ENCODE results near the gene ANKLE1.
"Not testable (repeated sequence)": the region's sequence is repeated elsewhere in the genome, so short reads cannot be mapped to it uniquely, and the experiment has no call there.

The ANKLE1 gene

DNA sequence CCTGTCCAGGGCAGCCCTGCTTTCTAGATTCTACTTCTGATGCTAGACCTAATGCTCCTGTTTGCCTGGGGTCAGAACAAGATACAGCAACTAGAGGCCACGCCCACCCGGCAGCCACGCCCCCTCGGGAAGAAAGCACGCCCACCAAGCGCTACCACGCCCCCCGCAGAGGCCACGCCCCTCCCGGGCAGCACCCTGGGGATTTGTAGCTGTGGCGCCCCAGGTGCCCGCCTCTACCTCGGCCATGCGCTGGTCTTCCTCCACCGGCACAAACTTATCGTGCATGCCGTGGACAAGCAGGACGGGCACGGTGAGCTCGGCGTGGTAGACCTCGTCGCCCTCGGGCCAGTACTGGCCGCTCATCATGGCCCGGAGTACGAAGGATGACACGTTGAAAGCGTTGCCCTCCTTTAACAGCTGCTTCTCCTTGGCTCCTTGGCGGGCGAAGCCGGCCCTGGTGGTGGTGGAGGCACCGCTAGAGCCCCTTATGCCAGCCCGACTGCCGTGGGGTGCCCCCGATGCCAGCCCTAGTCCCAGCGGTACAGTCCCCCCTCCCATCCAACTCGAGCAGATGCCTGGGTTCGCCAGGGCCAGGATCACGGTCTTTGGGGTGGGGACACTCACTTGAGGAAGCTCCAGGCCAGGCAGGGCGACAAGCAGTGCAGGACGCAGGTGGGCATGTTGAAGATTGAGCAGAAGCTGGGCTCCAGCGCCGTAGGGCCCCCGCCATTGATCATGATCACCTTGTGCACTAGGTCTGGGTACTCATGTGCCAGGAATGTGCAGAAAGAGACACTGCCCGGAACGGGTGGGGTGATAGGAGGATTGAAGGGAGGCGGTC lies 12.6 kb downstream of the ANKLE1 start:
- H3K4me3 Mint-ChIP-seq, result no peak overlapping the region
- H3K4me1 Mint-ChIP-seq, result no peaks in the 10 kb centered on the region
- no peaks in the 10 kb centered on the region for H3K27me3 Mint-ChIP-seq
- no peaks in the 10 kb centered on the region for H3K36me3 Mint-ChIP-seq
- no peak overlapping the region for H3K27ac Mint-ChIP-seq
- no peaks in the 10 kb centered on the region for H3K9me3 Mint-ChIP-seq

- H3K27me3 Mint-ChIP-seq, H3K27ac Mint-ChIP-seq, H3K9me3 Mint-ChIP-seq, H3K4me3 Mint-ChIP-seq, H3K36me3 Mint-ChIP-seq, H3K4me1 Mint-ChIP-seq: not testable (repeated sequence)
Measured at GRCh38 chr19:17295551-17295950, 13.8 kb downstream of the ANKLE1 start.

GRCh38 chr19:17296273-17296672 lies 14.6 kb downstream of the ANKLE1 start:
- no peaks in the 10 kb centered on the region for H3K4me1 Mint-ChIP-seq
- no peaks in the 10 kb centered on the region for H3K9me3 Mint-ChIP-seq
- no peaks in the 10 kb centered on the region for H3K27me3 Mint-ChIP-seq
- H3K36me3 Mint-ChIP-seq, result no peaks in the 10 kb centered on the region
- no peak overlapping the region for H3K4me3 Mint-ChIP-seq
- H3K27ac Mint-ChIP-seq, result no peak overlapping the region

DNA sequence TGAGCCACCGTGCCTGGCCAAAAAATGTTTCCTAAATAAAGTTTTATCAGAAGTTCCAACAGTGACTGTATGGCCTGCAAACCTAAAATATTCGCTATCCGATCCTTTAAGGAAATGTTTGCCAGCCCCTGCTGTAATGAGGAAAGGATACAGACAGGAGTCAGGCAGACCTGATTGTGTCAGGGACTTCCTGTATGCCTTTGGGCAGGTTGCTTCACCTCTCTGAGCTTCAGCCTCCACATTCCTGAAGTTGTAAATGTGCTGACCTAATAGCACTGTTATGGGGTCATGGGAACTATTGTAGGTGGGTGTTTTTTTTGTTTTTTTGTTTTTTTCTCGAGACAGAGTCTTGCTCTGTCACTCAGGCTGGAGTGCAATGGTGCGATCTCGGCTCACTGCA lies 15.3 kb downstream of the ANKLE1 start:
- no peak overlapping the region for H3K27ac Mint-ChIP-seq

DNA sequence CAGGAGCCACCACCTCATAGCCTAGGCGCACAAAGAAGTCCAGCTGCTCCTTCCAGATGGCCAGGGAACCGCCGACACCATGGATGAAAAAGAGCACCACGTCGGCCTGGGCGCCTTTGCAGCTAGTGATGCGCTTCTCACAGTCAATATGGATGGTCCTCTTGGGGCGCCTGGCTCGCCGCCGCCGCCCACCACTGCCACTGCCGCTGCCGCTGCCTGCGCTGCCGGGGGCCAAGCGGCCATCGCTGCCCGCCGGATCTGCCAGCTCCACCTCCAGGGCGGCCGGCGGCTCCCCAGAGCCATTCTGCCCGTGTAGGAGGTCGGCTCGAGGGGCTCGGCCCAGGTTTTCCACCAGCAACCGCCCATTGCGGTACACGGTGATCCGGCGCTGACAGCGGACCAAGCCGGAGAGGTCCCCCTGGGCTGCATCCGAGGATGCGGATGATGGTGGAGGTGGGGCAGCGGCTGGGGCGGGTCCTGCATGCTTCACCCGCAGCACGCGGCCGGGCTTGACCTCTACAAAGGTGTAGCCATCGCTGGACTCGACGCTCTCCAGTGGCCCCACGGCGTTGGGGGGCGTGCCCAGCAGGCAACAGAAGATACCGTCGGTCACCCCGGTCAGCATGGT lies 19.4 kb downstream of the ANKLE1 start:
- Mint-ChIP-seq H3K4me1 (peaks cover 29% of the 10 kb centered on the region), H3K36me3 (no peaks in the 10 kb centered on the region), H3K27ac (no peak overlapping the region), H3K27me3 (no peaks in the 10 kb centered on the region), H3K9me3 (no peaks in the 10 kb centered on the region), H3K4me3 (no peak overlapping the region)

More for the DNA sequence above, 15.3 kb downstream of the ANKLE1 start:
- no peaks in the 10 kb centered on the region for H3K36me3 Mint-ChIP-seq
- no peak overlapping the region for H3K4me3 Mint-ChIP-seq
- no peaks in the 10 kb centered on the region for H3K27me3 Mint-ChIP-seq
- peaks cover 5% of the 10 kb centered on the region for H3K4me1 Mint-ChIP-seq
- H3K9me3 Mint-ChIP-seq, result no peaks in the 10 kb centered on the region

- Mint-ChIP-seq H3K36me3 (no peaks in the 10 kb centered on the region), H3K4me3 (peak overlapping the region; percentile 78), H3K9me3 (no peaks in the 10 kb centered on the region), H3K4me1 (peaks cover 37% of the 10 kb centered on the region), H3K27me3 (no peaks in the 10 kb centered on the region), H3K27ac (peak overlapping the region; percentile 30)
Measured at GRCh38 chr19:17302391-17303166, 20.9 kb downstream of the ANKLE1 start.

DNA sequence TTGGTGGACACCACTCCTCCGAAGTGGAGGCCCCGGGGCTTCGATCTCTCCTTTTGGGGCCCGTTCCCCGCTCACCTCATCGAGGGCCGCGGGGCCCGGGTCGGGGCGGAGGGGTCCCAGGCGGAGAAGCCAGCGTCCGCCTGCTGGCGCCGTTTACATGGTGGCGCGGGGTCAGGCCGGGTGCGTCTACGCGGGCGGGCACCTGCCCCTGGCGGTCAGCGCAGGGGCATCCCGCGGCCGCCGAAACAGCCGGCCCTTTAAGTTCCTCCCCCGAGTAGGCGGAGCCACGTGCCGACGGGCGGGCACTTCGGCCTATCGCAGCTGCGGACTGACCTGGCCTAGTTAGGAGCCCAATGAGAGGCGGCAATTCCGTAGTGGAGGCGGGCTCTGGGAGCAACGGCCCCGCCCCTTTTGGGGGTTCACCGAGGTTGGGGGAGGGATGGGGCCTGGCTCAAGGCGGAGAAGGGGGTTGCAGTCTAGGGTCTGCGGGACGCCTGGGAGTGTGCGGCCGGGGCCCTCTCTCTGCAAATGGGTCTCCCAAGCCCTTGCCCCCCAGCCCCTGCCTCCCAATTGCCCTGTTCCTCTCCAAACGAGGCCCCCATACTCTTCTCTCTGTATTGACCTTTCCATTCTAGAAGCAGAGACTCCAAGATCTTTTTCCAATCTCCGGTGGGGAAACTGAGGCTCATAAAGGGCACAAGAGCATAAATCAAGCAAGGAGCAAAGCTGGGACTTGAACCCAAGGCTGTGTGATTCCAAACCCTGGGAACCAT lies 21.7 kb downstream of the ANKLE1 start, which contains the start of gene ABHD8:
Gene ABHD8, minus strand, starts transcription at position 259 of the 773 bp plus-strand sequence. CDS start 1,809 bp downstream, outside the sequence.
- H3K4me3 Mint-ChIP-seq, result peak within 1 kb of the TSS; percentile 78
- H3K36me3 Mint-ChIP-seq, result no peaks in the 10 kb centered on the region
- H3K27me3 Mint-ChIP-seq, result no peaks in the 10 kb centered on the region
- peak within 1 kb of the TSS; percentile 30 for H3K27ac Mint-ChIP-seq
- no peaks in the 10 kb centered on the region for H3K9me3 Mint-ChIP-seq
- H3K4me1 Mint-ChIP-seq, result peaks cover 43% of the 10 kb centered on the region

- no peak overlapping the region for H3K27ac Mint-ChIP-seq
- no peaks in the 10 kb centered on the region for H3K9me3 Mint-ChIP-seq
- peak overlapping the region; percentile 78 for H3K4me3 Mint-ChIP-seq
- no peaks in the 10 kb centered on the region for H3K36me3 Mint-ChIP-seq
- H3K4me1 Mint-ChIP-seq, result peaks cover 43% of the 10 kb centered on the region
- H3K27me3 Mint-ChIP-seq, result no peaks in the 10 kb centered on the region
Measured at GRCh38 chr19:17303940-17304267, 22.2 kb downstream of the ANKLE1 start.

DNA sequence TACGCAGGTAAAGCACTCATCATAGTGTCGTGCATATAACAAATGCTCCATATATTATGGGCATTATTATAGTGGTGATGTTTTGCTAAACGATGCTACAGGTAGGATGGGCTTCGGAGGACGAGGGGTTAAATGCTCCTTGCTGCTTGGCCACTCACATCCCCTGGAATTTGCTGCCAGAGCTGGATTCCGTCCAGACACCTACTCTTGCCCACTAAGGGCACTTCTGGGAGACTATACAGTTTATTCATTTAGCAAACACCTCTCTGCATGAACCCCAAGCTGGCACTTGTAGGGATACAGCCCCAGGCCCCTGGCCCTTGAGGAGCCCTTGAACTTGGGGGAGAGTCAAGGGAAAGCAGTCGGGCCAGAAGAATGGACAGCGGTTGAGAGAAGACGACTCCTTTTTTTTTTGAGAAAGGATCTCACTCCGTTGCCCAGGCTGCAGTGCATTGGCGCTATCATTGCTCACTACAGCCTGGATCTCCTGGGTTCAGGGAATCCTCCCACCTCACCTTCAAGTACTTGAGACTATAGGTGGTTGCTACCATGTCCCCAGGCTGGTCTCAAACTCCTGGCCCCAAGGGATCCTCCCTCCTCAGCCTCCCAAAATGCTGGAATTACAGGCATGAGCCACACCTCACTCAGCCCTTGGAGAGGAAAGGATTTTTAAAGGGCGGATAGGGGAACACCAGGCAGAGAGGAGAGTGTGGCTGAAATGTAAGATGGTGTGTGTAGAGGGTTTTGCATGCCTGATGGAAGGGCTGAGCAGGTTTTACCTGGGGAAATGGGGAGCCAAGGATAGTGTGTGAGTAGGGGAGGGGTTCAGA lies 22.9 kb downstream of the ANKLE1 start:
- H3K9me3 Mint-ChIP-seq, result no peaks in the 10 kb centered on the region
- H3K4me1 Mint-ChIP-seq, result peaks cover 49% of the 10 kb centered on the region
- H3K27ac Mint-ChIP-seq, result peak overlapping the region; percentile 88
- peak overlapping the region; percentile 91 for H3K4me3 Mint-ChIP-seq
- H3K27me3 Mint-ChIP-seq, result no peaks in the 10 kb centered on the region
- no peaks in the 10 kb centered on the region for H3K36me3 Mint-ChIP-seq

DNA sequence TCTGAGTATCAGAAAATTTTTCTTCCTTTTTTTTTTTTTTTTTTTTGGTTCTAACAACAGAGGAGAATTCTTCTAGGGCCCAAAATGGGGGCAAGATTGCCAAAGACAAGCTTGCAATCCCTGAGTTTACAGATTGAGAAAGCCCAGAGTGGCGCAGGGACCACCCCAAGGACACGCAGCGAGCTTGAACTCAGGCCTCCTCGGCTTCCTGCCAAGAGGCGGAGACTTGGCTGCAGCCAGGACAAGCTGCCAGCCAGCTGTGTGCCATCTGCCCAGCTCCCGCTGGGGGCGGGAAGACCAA lies 23.5 kb downstream of the ANKLE1 start:
- Mint-ChIP-seq H3K4me3 (peak overlapping the region; percentile 91), H3K27ac (no peak overlapping the region), H3K4me1 (peaks cover 50% of the 10 kb centered on the region), H3K9me3 (no peaks in the 10 kb centered on the region), H3K36me3 (no peaks in the 10 kb centered on the region), H3K27me3 (no peaks in the 10 kb centered on the region)

DNA sequence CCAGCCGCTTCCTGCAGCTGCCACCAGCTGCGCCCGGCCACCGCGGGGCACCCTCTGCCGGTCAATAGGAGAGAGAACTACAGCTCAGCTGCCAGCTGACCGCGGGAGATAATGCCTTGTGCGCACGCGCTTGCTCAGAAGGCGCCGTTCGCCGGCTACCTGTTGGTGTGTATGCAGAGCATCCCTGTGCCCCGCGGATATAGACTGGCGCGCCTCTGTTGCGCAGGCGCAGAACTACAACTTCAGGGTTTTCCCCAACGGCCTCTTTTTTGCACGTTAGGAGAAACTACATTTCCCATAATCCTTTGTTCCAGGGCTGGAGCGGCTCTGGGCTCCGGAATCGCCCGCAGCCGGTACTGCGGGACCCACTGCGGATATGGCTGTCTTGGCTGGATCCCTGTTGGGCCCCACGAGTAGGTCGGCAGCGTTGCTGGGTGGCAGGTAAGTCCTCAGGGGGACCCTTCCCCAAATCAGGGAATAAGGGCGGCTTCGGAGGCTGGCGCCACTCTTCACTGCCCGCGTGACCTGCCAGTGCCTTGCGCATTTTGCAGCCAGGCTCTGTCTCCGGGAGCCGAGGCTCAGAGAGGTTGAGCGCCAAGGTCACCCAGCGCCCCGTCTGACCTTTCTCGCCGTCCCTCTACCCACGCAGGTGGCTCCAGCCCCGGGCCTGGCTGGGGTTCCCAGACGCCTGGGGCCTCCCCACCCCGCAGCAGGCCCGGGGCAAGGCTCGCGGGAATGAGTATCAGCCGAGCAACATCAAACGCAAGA lies 24.0 kb downstream of the ANKLE1 start, which contains the start of gene MRPL34:
Gene MRPL34, plus strand, starts transcription at position 356 of the 768 bp plus-strand sequence. Its CDS starts 21 bp downstream, at position 377.
- Mint-ChIP-seq H3K36me3 (no peaks in the 10 kb centered on the region), H3K4me3 (peak within 1 kb of the TSS; percentile 91), H3K9me3 (no peaks in the 10 kb centered on the region), H3K4me1 (peaks cover 55% of the 10 kb centered on the region), H3K27me3 (no peaks in the 10 kb centered on the region), H3K27ac (peak within 1 kb of the TSS; percentile 88)

GRCh38 chr19:17306285-17306714 lies 24.6 kb downstream of the ANKLE1 start:
- Mint-ChIP-seq H3K9me3 (no peaks in the 10 kb centered on the region), H3K36me3 (no peaks in the 10 kb centered on the region), H3K27ac (peak overlapping the region; percentile 86), H3K4me3 (peak overlapping the region; percentile 91), H3K4me1 (peaks cover 58% of the 10 kb centered on the region), H3K27me3 (no peaks in the 10 kb centered on the region)

GRCh38 chr19:17307876-17308377 lies 26.2 kb downstream of the ANKLE1 start:
- H3K36me3 Mint-ChIP-seq, result no peaks in the 10 kb centered on the region
- H3K9me3 Mint-ChIP-seq, result no peaks in the 10 kb centered on the region
- H3K27me3 Mint-ChIP-seq, result no peaks in the 10 kb centered on the region
- H3K27ac Mint-ChIP-seq, result peak overlapping the region; percentile 72
- H3K4me3 Mint-ChIP-seq, result peak overlapping the region; percentile 57
- H3K4me1 Mint-ChIP-seq, result peaks cover 55% of the 10 kb centered on the region
